ENCODE results near the gene STARD5.

STARD5 gene

DNA sequence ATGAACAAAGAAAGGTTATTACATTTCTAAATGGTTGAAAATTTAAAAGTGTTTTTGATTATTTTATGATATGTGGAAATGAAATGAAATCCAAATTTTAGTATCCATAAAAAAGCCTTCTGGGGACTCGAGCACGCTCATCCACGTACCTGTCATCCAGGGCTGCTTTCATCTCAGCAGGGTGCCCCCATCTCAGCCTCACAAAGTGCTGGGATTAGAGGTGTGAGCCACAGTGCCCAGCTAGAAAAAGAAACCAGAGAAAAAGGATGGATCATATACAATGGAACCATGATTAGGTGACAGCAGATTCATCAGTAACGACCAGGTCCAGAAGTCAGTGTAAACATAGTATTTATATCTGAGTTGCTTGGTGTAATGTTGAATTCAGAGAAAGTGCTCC lies 49.7 kb downstream of the STARD5 start:
- DNase-seq (ENCODE audit: low read depth): no peak

DNA sequence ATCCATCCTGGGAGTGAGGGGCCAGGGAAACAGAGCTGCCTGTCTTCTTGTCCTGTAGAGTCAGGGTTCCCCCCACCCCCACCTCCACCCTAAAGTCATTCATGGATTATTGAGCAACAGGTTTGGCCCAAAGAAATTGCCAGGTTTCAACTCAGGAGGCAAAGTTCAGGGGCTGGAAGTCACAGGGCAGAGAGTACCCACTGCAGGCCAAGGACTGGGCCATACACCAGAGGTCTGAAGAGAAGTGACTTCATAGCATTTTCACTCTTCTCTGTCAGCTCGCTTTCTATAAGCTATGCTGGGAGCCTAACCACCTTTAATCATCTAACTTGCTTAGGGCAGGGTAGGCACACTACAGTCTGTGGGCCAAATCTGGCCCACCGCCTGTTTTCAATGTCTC lies 50.1 kb downstream of the STARD5 start:
- DNase-seq (ENCODE audit: low read depth): no peak

DNA sequence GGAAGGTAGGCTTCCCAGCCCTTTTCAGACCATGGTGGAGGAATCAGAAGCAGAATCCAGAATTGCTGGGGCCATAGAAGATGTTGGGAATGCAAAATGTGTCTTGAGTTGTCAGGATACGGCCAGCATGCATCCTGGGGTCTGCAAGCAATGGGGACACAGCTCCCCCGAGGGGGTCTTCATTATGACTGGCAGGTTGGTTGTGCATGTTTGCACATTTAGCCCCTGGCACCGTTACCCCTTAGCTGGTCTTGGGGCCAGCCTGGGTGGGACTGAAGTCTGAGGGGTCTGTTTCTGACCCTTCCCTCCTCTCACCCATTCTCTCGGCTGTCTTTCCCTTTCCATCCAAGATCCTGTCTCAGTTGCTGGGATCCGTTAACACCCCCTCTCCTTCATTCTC lies 50.7 kb downstream of the STARD5 start:
- DNase-seq (ENCODE audit: low read depth): no peak

DNA sequence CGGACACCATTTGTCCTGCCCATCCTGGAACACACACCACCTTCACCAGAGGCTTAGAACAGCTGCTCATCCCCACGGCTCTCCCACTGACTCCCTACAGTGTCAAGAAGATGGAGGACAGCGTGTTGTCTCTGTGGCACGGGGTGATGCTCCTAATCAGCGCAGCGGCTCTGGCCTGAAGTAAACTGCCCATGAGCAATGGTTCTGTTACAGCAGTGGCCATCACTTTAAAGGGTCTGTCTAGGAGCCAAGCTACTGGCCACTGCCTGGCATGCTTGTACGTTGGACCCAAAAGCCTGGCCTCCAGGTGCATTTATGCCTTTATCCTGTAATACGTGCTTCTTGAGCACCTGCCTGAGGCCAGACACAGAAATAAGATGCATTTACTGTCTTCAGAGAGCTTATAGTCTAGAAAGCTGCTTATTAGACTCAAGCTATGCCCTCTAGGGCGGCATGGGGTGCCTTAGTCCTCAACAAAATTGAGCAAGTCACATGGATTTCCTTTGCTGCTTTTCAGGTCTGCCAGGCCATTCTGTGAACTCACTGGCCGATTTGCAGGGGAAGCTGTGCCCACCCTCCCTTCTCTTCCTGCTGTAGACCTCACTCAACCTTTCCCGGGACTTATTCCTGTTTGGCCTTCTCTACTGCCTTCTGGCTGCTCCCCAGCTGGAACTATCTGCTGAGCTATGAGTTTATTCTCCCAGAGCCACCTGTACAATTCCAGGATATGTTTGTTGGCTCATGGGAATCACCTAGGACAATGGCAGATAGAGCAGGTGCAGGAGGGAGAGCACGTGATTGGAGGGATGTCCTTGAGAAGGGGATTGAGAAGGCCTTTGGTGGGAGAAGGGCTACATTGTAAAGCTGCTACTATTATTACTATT lies 51.9 kb downstream of the STARD5 start:
- no peak for DNase-seq (ENCODE audit: low read depth)

DNA sequence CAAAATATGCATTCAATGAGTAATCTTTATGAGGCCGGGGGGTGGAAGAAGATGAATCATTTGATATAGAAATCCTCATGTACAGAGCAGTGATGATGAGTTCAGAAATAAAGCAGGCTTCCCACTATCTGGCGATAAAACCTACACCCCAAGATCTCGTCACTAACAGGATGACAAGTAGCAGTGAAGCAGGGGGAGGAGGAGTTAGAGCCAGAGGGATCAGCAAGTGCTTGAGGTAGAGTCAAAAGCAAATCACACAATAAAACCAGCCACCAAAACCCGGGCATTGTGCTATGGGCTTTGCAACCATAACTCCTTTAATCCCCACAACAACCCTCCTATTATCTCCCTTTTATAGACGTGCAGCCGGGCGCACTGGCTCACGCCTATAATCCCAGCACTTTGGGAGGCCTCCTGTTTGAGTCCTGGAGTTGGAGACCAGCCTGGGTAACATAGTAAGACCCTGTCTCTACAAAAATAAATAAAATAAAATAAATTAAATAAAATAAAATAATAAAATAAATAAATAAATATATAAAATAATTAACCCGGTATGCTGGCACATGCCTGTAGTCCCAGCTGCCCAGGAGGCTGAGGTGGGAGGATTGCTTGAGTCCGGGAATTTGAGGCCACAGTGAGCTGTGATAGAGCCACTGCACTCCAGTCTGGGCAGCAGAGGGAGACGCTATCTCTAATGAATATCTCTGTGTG lies 53.0 kb downstream of the STARD5 start:
- no peak for DNase-seq (ENCODE audit: low read depth)

DNA sequence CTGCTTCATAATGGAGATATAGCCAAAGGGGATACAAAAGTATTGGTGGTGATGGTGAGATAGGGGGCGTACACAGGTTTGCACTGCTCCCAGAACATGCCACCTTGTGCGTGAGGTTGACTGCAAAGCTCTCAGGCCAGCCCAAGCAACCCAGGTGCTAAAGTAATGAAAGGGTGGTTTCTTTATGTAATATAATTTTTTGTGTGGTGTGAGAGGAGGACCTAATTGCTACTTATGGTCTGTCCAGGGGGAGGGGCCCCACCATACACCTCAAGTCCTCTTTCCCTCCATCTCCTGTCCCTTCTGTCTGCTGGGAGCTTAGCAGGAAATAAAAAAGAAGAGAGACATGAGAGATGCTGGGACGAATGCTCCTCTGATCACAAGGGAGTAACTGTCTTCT lies 53.8 kb downstream of the STARD5 start:
- no peak for DNase-seq (ENCODE audit: low read depth)

DNA sequence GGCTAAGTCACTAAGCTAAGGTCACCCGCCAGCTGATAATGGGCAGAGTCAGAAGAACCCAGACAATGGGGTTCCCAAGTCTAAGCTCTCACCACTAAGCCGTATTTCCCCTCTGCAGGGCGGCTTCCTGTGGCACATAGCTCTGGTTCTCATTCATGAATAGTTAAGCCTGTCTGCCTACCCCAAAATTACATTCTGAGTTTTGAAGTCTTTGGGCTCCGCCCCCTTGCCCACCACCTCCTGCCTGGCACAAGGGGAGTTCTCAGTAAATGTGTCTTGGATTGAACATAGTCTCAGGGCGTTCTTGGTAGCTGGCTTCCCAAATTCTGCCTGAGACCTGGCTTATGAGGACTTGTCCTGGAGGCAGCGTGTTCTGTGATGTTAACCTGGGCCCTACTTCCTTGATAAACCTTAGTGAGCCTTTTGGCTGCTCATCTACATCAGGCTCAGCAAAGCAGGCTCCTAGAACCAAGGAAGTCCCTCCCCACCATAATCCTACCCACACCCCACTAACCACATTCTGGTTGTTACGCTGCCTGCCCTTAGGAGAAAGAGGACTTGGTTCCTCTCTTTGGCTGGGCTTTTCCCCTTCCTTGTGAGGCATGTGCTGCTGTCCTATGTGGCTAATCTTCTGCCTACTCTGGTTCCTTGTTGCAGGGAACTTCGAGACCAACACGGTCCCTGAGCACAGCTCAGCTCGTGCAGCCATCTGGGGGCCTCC lies 54.9 kb downstream of the STARD5 start:
- no peak for DNase-seq (ENCODE audit: low read depth)

DNA sequence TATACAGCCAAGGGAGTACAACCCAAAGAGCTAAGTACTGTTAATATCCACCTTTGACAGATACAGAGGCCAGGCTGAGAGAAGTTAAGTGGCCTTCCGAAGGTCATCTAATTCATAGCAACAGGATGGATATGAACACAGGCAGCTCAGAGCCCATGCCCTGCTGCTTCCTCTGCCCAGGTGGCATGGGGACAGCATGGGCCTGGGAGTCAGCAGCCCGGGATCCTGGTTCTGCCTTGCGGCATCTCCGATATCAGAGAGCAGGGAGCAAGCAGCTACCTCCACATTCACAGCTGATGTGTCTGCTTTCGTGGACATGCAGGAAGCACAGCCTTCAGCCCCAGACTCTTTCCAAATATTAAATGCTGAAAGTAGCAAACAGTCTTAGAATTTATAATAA lies 55.6 kb downstream of the STARD5 start:
- no peak for DNase-seq (ENCODE audit: low read depth)

DNA sequence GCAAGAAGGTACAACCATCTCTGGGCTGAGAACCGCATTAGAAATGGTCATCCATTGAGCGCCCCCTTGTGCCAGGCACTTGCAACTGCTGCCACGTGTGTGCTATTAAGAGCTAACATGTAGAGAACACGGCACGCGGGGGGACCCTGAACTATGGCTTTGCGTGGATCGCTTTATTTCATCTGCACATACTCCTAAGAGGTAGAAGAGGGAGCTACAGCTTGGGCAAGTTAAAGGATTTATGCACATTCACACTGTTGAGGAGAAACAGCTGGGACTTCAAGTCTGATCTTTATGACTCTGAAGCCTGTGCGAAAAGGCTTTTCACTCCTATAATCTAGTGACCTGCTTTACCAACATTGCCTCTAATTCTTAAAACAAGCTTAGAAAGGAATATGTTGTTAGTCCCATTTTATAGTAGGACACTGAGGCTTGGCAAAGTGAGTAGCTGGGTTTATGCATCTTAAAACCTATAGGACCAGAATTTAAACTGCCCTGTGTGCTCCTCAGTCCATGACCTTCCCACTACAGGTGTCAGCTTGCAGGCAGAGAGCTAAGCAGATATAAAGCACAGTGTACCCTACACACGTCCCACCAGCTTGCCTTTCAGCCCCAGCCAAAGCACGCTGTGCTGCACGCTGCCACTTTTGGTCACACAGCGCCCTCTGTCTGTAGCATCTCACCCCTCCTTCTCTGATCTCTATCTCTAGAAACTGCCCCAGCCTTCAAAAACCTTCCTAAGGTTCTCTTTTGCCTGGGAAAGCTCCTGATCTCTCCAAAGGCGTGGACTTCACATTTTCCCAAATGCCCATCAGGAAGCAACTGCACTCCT lies 57.8 kb downstream of the STARD5 start:
- DNase-seq (ENCODE audit: low read depth): peak; percentile 42

DNA sequence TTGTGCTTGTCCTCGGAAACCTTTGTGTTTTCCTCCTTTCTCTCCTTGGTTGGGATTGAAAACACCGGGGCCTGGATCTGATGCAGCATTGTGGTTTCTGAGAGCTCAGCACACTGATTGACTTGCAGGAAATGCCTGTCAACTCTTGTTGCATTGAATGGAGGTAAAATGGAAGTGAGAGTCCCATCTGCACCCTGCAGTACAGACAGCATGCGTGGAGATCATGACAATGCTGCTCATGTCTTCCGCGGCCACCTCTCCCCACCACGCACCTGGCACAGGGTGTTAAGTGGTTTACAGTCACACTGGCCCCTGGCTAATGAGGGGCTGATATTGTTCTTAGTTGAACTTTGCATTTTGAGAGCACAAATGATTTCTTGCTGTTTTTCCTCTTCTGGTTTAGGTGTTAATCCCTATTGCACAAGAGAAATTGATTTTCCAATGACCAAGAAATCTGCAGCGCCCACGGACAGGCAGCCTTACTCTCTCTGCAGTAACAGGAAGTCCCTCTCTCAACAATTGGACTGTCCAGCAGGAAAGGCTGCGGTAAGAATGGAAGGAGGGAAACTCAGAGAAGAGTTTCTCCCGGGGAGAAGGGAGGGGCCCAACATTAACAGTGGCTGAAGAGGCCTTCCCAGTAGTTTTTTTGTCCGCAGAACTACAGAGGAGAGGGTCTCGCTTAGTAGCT lies 58.5 kb downstream of the STARD5 start:
- DNase-seq (ENCODE audit: low read depth): no peak

DNA sequence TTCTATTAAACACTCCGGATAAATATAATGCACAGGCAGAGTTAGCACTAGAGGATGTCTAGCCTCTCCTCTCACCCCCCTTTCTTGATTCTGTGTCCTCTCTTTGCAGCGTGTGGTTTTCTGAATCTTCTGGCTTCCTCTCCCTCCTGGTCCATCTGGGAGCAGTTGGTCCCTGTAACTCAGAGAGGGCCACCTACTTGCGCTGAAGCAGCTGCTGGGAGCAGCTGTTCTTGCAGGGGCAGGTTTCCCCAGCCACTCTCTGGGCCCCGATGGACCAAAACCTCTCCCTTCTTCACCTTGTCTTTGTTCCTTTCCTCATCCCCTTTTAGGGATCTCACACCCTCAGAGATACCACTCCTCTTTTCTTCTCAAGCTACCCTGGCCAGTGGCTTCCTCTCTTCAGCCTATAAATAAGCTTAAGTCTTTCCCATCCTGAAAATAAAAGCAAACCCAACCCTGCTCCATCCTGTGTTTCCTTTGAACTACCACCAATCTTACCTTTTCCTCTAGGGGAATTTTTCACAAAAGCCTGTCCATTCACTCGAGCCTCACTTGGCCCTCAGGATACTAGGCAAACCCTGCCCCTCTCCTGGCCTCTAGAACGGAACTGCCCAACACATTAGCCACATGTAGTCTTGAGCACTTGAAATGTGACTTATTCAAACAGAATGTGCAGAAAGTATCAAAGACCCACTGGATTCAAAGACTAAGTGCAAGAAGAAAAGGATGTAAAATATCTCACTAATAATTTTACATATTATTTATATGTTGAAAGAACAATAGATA lies 59.7 kb downstream of the STARD5 start:
- DNase-seq (ENCODE audit: low read depth): no peak

DNA sequence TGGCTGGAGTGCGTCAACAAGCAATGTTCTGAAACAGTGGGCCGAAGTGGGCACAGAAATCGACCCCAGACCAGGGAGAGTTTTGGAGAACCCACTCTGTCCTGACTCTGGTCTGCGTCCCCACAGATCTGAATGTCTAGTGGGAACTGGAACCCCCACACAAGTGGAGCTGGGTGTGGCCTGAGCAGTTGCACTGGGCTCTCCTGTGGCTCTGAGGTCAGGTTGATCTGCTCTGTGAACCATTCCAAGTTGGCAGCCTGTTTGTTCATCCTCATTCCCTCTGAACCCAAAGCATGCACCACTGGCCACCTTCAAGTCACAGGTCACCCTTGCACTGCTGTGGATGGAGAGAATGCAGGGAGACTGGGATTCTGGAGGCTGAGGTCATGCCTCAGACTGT lies 60.5 kb downstream of the STARD5 start:
- DNase-seq (ENCODE audit: low read depth): no peak

DNA sequence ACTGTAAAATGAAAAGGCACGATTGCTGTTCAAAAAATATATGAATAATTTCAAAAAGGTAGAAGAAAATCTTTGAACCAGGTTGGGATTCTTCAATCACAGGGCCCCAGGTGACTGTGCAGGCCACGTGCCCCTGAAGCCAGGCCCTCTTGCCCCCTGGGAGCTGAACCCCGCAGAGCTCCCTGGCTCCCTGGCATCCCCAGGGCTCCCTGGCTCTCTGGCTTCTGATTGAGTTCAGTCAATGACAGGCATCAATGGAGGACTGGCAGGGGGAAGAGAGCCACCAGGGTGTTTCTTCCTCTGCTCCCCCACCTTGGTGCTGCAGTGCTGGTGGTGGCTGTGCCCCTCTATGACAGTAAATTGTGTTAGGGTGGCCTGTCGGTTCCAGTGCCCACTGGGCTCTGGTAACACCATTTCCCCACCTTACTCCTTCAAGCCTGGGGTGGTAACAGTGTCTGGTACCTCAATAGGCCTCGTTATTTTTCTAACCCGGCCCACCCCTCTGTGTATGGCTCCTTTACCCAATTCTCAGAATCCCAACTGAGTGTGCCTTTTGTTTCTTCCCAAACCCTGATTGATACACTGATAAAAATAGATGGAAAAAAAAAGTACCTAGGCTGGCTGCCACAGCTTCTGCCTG lies 62.6 kb downstream of the STARD5 start:
- DNase-seq (ENCODE audit: low read depth): no peak

DNA sequence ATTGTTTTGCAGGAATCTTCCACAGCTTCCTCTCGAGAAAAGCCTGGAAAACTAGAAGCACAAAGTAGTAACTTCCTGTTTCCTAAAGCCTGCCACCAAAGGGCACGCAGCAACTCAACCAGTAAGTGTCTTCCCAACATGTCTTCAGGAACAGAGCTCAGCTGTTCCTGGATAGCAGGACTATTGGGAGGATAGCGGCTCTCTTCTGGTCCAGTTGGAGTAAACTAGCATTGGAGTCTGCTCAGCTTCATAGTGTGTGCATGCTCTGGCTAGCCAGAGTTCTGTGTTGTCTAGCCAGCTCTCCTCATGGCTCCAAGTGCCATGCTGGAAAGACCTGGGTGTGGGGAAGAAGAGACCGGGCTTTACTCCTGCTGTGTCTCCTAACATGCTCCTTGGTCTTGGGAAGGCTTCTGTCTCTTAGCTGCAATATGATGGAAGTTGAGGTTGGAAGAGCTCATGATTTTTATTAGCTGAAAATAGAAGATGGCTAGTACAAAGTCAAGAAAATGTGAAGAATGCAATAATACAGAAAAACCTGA lies 64.1 kb downstream of the STARD5 start:
- no peak for DNase-seq (ENCODE audit: low read depth)
